NCI-H2196 treated with DMSO at 0.1 percent for 48 hours (cell line): ENCODE data around the gene GRAMD4.
"Not testable (repeated sequence)": the region's sequence is repeated elsewhere in the genome, so short reads cannot be mapped to it uniquely, and the experiment has no call there.

Experiments
- DNase-seq: peaks from one replicate; lab custom pipeline; 2025; ENCODE audit not compliant: unreplicated experiment; lab: John Stamatoyannopoulos, UW

GRAMD4 gene

DNA sequence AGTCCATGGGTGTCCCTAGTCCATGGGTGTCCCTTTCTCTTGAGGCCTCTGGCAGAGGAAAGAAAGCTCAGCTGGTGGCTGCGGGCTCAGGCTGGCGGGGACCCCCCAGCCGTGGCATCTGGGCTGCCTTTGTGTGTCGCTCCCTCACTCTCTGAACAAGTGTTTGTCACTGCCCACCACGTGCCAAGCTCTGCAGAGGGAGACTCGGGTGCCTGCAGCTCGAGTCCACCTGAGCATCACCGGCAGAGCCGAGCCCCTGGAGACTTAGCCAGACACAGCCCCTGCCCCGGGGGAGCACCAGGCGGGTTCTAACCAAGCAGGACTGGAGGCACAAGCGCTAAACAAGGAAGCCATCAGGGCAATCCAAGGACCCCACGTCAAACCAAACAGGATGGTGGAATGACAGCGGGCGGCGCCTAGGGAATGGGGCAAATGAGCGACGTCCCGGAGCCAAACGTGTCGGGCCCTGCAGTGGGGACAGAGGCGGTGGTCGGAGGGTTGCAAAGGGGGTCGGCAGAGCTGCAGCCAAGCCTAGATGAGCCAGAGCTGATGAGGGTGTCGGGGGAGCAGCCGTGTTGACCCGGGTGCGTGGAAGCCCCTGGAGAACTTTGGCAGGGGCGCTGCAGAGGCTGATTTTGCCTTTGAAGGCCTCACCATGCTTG, 2.1 kb upstream of the GRAMD4 start:
- no peak for DNase-seq

DNA sequence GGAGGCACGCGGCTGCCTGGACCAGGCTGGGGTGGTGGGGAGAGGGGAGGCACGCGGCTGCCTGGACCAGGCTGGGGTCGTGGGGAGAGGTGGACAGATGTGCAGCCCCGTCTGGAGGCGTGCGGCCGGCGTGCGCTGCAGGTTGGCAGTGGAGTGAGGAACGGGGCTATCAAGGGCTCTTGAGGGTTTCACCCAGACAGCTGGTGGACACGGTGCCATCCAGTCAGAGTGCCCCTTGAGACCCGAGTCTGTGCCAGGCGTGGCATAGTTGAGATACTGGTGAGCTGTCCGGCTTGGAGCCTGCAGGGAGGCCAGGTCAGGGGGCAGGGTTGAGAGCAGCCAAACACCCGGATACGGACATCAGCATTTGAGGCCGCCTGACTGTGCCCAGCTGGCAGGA, 1.5 kb upstream of the GRAMD4 start:
- DNase-seq = no peak

DNA sequence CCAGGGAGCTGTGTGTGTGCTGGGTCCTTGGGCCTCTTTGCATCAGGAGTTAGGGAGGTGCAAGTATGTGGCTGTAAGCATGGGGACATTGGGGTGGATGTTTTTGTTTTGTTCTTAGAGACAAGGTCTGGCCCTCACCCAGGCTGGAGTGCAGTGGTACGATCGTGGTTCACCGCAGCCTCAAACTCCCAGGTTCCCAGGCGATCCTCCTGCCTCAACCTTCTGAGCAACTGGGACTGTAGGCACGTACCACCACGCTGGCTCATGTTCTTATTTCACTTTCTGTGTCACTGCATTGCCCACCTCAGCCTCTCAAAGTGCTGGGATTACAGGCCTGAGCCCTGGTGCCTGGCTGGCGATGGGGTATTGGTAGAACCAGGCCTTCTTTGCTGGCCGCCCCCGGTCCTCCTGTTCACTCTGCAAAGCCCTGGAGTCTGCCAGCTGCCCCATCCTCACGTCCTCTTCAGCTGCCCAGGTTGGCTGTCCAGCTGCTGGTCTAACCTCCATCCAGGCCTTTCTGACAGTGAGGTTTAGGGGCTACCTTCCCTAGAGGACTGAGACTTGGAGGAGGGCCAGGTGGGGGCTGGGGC, 851 bp upstream of the GRAMD4 start:
- no peak for DNase-seq

DNA sequence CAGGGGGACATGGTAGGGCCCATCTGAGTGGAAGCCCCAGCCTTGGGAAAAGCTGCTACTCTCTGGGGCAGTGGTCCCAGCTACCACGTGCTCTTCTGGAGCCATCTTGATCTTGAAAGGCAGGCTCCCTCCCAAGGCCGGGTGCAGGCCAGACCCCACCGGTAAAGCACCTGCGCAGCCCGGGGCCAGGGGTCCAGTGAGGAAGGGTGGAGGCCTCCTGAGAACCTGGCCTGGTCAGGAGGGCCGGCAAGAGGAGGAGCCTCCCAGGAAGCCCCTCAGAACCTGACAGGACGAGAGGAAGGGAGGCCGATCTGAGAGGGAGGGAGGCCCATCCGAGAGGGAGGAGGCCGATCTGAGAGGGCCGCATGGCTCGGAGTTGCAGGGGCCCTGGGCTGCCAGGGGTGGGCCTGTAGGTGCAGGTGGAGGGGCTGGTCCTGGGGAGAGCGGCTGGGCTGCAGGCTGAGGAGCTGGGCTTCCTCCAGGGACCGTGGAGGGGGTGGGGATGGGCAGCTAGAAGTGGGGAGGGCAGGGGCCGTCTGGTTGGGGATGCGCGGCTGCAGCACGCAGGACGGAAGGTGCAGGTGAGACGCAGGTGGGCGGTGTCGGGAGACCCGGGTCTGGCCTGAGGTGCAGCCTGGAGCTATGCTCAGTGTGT, 529 bp downstream of the GRAMD4 start:
- no peak for DNase-seq

DNA sequence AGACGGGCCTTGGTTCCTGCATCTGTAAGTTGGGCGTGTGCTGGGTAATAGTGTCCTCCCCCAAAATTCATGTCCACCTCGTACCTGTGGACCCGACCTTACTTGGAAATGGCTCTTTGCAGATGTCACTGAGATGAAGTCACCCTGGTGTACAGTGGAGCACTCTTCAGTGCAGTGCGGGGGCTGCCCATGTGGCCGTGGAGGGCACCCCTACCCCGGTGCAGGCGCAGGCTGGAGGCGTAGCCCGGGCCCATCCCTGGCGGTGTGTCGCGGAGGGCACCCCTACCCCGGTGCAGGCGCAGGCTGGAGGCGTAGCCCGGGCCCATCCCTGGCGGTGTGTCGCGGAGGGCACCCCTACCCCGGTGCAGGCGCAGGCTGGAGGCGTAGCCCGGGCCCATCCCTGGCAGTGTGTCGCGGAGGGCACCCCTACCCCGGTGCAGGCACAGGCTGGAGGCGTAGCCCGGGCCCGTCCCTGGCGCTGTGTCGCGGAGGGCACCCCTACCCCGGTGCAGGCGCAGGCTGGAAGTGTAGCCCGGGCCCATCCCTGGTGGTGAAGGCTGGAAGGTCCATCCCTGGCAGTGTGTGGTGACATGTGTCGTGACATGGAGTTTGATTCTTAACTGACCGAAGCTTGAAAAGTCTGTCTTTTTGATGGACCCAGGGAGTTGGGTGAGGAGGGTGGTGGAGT, 1.2 kb downstream of the GRAMD4 start:
- not testable (repeated sequence) for DNase-seq

DNA sequence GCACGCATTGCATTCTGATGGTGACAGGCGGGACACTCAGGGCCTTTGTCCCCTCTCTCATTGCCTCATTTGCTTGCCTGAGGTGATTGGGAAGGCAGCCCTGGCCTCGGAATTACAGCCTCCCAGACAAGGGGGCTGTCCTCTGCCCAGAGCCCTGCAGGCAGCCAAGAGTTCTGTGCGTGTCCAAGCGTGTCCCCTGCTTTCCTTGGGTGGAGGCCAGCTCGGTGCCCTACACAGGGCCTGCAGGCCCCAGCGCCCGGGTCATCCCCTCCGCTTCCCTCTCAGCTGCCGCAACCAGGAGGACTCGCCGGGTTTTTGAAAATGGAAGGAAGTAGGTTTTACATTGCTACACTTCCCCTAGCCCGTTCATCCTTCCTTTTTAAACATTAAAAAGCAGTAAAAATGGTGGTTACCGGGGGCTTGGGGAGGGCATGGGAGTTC, 1.9 kb downstream of the GRAMD4 start:
- DNase-seq = no peak

DNA sequence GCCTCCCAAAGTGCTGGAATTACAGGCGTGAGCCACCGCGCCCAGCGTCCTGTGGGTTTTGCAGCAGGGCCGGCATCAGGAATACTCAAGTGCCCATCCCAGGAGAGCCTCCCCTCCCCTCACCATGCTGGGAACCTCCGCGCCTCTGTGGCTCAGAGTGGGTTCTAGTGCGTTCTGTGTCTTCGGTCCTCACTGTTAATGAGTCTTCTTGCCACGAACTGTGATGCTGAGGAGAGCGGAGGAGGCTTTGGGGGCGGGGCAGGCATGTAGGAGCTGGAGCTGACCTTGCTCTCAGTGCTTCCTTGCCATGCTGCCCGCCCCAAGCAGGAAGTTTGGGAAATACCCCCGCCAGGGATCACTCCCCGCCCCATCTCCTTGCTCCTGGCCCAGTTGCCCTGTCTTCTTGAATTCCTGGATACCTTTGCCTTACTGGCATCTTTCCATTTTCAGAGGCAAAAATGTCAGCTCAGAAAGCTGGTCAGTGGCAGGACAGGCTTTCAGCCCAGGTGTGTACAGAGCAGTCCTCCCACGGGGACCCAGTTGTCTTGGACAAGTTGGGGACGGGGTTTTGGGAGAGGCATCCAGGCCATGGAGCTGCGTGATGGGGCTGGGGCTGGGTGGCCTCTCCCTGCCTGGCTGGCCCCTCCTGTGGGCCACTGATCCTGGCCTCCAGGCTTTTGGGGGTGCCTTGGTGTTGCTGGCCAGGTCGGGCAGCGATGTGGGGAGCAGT, 5.1 kb downstream of the GRAMD4 start:
- no peak for DNase-seq

DNA sequence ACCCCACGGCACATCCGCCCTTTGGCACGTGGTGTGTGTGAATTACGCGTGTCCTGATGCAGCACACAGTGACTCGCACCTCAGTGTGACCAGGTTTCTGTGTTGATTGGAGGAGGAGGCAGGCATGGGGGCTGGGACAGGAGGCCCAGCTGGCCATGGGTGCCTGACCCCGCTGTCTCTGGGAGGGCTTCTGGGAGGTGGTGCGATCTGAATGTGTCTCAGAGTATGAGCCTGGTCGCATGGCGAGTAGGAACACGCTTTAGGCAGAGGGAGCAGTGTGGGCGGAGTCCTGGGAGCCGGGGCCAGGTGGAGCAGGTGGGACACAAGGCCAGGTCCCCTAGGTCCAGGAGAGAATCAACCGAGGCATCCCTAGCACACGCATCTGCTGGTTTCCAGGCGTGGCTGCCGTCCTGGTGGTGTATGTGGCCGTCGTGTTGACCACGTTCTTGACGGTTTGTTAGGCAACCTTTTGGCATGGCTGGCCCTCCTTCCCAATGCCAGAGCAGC, 5.7 kb downstream of the GRAMD4 start:
- DNase-seq = no peak

DNA sequence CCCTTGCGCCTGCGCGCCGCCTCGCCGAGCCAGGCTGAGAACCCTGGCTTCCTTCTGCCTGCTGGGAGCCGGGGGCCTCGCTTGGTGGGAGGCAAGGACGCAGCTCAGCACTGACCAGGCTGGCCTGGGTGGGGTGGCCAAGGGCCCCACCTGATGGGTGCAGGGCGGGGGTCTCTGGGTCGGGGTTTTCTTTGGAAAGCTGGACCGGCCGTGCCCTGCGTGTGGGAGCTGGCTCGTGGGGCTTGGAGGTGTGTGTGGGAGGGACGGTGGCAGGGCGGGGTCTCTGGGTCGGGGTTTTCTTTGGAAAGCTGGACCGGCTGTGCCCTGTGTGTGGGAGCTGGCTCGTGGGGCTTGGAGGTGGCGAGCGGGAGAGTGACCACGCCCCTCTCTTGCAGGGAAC, 6.2 kb downstream of the GRAMD4 start:
- no peak for DNase-seq

DNA sequence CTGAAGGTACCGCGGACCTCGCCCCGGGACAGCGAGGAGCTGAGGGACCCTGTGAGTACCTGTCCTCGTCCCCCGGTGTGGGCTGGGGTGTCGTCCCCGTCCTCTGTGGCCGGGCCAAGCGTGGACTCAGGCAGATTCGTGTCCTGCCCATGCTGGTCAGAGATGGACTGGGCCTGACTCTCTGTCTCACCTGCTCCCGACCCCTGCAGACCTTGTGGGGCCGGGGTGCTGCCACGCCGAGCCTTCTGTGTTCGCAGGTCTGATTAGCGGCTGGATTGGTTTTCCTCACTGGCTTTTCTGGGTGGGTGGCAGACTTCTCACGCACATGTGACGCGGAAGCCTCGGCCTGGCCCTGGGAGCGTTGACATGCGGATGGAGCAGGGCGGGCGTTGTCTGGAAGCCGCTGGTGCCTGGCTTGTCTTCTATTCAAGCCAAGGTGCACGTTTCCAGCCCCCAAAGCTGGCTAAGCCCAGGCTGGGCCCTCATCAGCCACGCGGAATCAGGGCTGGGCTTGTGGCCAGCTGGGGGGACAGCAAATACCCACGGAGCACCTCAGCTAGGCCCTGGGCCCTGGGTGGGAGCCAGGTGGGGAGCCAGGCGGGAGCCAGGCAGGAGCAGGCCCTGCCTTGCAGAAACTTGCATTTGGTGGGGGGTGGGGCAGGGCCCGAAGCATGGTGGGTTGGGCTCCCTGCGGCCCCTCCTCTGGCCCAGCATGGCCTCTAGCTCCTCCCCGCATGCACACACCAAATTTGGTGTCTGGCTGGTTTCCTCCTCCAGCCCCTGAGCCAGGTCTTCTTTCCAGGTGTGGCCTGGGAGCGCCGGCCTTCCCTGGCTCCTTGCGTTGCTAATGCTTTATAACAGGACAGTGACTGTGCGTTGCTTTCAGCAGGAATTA, 7.0 kb downstream of the GRAMD4 start:
- DNase-seq = no peak

DNA sequence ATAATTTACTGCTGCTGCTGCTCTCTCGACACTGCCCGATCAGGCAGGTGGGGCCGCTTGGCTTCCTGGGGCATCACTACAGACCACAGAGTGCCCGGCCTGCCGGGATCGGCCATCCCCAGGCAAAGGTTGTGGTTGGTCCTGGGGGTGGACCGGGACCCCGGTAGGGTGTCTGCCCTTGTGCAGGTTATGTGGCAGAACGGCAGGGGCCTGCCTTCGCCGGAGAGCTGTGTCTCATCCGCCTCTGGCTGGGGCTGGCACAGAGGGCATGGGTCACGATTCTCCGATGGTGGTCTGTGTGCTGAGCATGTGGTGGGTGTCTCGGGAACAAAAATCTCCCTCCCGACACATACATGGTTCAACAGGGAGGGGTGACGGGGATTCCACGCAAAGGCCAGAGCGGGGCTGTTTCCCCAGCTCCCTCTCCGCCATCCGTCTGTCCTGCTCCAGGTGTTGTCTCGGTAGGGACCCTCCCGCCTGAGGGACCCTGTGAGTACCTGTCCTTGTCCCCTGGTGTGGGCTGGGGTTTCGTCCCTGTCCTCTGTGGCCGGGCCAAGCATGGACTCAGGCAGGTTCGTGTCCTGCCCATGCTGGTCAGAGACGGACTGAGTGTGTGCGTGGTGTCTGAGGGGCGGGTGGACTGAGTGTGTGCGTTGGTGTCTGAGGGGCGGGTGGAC, 7.8 kb downstream of the GRAMD4 start:
- DNase-seq = no peak

DNA sequence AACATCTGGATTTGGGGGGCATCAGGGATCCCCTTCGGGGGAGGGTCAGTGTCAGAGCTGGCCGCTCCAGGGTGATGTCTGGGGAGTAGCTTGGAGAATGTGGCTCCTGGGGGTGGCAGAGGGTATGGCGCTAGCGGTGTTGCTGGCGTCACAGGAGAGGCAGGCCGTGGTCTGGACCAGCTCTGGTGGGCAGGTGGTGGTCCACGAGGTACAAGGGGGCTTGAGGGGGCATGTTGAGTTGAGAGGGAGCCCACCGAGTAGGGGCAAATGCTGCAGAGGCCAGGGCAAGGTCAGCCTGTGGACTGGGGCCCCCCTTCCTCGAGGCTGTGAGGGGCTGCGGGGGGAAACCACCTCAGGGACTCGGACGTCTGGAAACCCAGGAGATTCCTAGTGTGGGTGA, 8.6 kb downstream of the GRAMD4 start:
- DNase-seq = no peak

DNA sequence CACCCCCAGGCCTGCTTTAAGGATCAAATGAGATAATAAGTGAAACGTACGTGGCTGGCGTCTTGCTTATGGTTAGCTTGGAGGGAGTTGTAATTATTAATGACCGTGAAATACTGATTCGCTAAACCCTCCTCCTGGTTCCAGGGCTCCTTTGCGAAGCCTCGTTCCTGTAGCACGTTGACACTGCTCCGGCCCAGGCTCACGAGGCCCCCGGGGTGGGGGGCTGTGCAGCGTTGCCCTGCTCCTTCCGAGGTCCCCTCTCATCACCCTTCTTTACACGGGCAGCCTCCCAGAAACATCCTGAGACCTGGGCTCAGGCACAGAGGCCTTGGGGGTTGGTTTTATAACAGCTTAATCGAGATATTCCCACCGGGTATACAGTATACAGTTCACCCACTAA, 9.1 kb downstream of the GRAMD4 start:
- no peak for DNase-seq

DNA sequence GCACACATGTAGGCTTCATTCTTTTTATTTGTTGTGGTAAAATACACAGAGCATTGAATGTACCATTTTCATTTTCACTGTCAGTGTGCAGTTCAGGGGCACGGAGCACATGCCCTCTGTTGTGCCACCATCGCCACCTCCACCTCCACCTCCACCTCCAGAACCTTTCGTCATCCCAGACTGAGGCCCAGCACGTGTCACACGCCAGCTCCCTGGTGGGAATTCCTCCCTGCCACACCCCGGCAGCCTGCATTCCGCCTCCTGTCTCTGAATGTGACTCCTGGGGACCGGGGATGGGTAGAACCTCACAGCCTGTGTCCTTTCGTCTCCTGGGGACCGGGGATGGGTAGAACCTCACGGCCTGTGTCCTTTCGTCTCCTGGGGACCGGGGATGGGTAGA, 10.9 kb downstream of the GRAMD4 start:
- no peak for DNase-seq

DNA sequence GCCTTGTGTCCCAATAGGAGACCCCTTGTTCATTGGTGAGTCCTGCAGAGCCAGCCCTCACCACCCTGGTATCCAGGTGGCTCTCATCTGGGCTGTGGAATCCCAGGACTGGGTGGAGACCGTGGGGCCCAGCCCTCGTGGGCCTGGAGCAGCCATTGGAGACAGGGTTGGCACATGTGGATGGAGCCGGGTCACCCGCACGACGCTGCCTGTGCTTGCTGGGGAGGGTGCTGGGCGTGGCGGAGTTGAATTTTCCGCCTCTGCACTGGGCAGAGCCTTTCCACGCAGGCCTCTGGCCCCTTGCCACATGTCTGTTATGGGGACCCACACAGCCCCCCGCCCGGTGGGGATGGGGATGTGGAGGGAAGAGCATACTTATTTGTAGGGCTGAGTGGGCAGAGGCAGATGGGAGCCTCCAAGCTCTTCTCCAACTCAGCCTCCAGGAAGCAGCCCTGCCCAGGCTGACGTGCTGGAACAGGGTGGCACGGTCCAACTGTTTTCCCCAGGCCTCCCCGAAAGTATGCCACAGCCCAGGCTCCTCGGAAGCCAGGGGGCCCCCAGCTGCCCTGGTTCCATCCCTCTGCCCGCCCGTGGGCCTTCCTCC, 12.6 kb downstream of the GRAMD4 start:
- DNase-seq = no peak

DNA sequence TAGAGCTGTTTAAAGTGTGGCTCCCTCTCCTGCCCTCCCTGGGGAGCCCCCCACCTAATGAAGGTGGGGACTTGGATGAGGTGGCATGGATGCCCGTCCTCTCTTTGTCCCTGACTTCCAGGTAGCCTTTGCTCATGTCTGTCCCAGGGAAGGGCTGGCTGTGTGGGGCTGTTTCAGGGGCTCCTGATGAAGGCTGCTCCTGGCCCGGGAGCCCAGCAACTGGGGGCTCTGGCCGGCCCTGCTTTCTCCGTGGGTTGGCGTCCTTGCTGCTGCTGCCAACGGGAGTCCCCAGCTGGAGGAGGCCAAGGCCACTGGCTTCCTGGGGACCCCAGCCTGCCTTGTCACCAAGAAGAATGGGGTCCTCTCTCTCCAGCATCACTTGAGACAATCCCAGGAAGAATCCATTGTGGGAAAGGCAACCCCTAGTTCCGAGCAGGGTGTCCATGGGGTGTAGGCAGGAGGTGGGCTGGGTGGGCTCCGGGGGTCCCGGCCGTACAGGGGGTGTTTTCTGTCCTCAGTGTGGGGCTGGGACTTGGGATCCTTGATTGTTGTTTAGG, 13.2 kb downstream of the GRAMD4 start:
- DNase-seq = no peak

DNA sequence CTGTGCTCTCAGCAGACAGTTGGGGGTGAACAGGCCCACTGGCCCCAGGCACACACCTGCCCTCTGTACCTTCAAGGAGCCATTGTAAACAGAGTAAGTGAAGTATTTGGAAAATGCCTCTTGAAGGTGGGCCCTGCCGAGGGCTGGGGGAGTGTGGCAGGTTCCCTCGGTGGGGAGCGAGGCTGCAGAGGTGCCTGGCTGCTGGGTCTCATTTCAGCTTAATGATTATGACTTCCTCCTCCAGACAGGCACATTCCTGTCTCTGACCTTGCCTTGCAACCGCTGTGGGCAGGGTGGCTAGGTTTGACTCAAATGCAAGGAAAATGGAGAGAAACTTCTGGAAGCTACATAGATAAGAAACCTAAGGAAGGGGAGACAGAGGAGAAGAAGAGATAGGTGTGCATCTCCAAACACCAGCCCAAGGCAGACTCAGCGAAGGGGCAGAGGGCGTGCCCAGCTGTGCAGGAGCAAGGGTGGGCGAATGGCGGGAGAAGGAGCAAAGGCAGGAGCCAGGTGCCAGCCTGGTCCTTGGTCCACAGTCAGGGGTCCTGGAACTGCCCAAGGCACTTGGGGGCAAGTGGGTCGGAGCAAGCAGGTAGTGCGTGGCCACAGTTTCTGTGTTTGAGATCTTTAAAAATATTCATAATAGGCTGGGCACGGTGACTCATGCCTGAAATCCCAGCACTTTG, 14.0 kb downstream of the GRAMD4 start:
- no peak for DNase-seq

DNA sequence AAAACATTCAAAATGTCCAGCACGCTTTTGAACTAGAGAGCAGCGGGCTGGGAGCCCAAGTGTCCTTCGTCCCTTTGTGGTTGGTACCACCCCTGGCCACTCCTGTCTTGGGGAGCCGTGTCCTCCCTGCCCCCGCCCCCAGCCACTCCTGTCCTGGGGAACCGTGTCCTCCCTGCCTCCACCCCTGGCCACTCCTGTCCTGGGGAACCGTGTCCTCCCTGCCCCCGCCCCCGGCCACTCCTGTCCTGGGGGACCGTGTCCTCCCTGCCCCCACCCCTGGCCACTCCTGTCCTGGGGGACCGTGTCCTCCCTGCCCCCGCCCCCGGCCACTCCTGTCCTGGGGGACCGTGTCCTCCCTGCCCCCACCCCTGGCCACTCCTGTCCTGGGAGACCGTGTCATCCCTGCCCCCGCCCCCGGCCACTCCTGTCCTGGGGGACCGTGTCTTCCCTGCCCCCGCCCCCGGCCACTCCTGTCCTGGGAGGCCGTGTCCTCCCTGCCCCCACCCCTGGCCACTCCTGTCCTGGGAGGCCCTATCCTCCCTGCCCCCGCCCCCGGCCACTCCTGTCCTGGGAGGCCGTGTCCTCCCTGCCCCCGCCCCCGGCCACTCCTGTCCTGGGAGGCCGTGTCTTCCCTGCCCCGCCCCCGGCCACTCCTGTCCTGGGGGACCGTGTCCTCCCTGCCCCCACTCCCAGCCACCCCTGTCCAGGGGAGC, 14.9 kb downstream of the GRAMD4 start:
- not testable (repeated sequence) for DNase-seq
